HG03039 (cell line): ENCODE measurements around the gene ALDH1L1.
"Not testable (repeated sequence)": the region's sequence is repeated elsewhere in the genome, so short reads cannot be mapped to it uniquely, and the experiment has no call there.

Experiments
- ATAC-seq: cut with Tn5 transposase; IDR thresholded peaks from one replicate; pipeline ENCODE4 v1.9.1; 2021; ENCODE audit warnings: mild to moderate bottlenecking, moderate library complexity; ENCODE audit not compliant: unreplicated experiment

ALDH1L1 gene

DNA sequence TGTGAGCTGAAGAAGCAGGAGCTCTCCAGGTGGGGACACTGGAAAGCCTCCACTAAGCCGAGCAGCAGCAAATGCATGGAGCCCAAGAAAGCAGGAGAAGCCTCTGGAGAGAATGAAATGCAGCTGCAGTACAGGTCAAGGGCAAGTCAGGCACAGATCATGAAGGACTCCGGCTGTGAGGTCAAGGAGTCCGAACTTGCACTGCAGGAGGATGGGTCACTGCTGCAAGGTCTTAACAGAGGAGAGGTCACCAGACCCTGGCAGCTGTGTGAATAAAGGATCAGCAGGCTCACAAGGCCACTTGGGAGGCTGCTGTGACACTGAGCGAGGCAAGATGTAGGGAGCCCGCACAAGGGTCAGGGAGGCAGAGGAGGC lies 71.7 kb downstream of the ALDH1L1 start:
- ATAC-seq: no peak

DNA sequence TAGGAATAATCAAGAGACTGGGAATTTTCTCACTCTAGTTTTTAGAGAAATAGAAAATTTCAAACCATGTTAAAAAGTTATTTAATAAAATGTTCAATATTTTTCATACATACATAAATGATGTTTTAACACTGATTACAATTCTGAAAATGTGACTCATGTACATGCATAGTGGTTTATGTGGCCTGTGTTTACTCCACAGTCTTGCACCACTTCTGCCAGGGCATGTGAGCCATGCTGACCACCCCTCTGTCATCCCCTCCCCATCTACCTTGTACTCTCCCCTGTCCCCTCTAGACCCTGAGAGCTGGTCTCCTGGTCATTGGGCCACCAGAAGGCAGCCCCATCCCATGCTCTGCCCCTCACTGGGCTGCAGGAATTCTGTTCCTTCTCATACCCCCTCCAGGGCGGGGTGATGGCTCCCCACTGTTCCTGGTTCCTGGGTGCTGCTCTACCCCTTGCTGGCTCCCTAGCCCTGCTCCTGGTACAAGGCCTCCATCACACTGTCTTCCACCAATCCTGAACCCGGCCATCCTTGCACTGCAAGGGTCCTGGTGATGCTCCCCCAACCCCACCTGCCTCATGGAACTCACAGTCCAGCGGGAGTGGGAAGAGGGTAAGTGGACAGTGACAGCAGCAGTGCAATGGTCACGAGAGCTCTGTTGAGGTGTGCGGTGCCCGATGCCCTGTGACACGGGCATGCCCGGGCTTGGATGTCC lies 72.3 kb downstream of the ALDH1L1 start:
- ATAC-seq: no peak

DNA sequence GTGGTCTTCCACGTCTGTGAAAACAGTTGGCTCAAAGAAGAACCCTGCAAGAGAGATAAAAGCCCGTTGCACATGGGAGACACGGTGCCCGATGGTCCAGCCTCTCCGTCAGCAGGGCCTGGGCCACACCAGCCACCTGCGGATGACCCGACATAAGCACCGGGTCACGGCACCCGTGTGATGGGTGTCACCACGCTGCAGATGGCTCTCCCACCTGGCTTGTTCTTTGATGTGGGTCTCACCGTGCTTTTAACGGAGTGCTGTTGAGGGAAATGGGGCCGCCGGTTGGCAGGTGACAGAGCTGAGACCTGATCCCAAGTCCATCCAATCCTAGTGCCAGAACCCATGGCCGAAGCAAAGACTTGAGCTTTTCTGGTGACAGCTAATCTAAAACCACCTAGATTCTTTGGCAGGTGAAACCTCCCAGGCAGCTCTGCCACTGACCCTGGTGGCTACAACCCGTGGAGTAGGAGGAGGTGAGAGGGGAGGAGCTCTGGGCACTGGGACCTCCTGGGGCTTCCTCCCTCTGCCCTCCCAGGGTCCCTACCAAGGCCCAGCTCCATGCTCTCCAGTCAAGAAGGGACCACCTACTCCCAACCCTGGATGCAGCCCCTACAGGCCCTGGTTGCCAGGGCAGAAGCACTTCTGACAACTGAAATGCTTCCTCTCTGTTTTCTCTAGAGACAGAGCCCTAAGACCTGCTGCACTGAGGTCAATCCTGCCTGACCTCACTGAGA lies 73.0 kb downstream of the ALDH1L1 start:
- no peak for ATAC-seq

GRCh38 chr3:126106336-126107202 lies 73.8 kb downstream of the ALDH1L1 start:
- ATAC-seq: no peak

GRCh38 chr3:126105691-126106187 lies 74.6 kb downstream of the ALDH1L1 start:
- no peak for ATAC-seq

DNA sequence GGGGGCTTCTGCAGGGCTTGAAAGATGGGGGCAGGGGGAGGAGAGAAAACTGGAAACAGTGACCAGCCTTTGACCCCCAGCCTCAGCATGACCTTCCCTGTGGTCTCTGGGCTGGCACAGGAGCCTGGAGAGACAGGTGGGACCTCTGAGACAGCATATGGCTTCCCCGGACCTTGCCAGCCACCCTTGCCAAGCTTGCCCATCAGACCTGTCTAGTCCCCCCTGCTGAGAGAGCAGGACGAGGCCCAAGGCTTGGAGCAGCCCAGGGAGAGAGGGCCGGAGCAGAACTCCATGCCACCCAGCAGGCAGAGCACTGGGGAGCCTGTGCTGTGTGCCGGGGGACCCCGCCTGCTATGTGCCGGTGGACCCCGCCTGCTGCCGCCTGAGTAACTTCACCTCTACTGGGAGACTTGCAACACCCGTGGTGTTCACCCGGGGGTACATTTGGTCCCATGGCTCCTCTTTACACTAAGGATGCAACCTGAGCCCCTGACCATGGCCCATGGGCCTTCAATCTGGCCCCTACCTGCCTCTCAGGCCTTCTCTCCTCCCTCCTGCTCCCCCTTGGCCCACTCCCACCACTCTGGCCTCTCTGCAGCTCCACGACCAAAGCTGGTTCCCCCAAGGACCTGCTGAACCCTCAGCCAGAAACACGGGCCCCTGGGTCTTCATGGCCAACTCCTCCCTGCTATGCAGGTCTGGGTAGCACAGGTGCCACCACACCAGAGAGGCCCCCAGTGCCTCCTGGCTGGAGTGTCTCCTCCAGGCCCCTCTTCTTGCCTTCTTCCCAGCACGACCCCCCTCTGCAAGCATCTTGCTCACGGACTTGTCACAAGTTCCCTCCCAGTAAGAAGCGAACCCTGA lies 75.4 kb downstream of the ALDH1L1 start:
- ATAC-seq: no peak

- ATAC-seq: no peak
These were observed 76.3 kb downstream of the ALDH1L1 start for GRCh38 chr3:126104028-126104635.

GRCh38 chr3:126103121-126104027 lies 77.0 kb downstream of the ALDH1L1 start:
- ATAC-seq: no peak

- no peak for ATAC-seq
These were observed 77.8 kb downstream of the ALDH1L1 start for GRCh38 chr3:126102530-126102951.

GRCh38 chr3:126102011-126102410 lies 78.4 kb downstream of the ALDH1L1 start:
- ATAC-seq: no peak

DNA sequence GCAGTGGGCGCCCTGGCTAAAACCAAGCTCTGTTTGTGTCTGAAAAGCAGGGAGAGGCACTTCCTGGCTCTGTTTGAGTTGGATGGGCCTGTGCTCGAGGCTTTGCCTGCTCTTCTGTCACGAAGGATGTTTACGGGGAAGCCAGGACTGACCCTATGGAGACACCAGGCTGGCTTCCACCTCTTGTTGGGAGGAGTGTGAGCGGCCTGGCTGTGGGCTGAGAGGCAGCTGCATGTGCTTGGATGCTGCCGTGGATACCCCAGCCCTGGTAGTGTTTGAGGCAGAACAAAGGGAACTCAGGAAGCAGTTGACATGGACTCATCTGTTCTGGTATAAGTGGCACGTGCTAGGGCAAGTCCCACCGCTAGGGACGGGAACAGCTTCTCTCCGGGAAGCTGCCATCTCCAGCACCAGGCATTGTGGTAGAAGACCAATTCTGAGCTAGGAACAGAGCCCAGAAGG lies 78.8 kb downstream of the ALDH1L1 start:
- ATAC-seq: no peak

GRCh38 chr3:126100634-126101301 lies 79.6 kb downstream of the ALDH1L1 start:
- no peak for ATAC-seq

DNA sequence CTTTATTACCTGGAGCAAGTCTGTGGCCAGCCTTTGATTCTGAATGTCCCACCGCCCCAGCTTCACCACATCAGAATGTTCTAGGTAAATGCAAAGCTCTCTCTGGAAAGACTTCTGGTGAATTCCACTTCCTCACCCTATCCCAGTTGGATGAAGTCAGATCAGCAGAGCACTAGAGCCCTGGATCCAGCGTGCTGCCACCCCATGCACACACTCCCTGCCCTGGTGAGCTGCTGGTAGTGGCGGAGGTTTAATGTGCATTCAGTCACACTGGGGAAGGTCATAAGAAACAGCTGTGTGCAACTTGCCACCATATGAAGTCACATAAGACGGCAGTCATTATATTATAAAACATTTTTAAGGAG lies 80.1 kb downstream of the ALDH1L1 start:
- no peak for ATAC-seq

DNA sequence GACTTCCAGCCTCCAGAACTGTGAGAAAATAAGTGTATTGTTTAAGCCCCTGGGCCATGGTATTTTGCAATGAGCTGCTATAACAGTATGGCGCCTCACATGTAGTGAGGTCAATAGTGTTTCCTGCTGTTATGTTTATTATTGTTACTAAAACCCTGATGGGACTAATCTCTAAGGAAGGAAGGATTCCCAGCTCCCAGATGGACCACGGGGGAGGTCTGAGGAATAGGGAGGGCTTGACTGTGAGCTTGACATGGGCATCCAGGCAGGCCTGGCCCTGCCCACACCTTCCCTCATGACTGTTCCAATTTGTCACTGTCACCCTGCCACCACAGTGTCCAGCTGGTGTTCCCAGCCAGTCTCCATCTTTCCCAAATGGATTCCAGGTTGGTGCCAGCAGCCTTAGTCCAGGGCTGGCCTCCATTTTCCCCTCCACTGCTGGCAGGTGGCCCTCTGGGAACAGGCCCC lies 82.0 kb downstream of the ALDH1L1 start:
- ATAC-seq: no peak

GRCh38 chr3:126097801-126098200 lies 82.6 kb downstream of the ALDH1L1 start:
- ATAC-seq: no peak

DNA sequence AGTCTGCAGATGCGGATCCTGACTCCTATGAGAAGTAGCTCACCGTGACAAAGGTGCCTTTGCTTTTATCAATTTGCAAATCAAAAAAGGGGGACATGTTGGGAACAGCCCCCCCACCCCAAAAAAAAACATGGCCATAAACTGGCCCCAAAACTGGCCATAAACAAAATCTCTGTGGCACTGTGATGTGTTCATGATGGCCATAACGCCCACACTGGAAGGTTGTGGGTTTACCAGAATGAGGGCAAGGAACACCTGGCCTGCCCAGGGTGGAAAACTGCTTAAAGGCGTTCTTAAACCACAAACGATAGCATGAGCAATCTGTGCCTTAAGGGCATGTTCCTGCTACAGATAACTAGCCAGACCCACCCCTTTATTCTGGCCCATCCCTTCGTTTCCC lies 84.1 kb downstream of the ALDH1L1 start:
- ATAC-seq: not testable (repeated sequence)

- not testable (repeated sequence) for ATAC-seq
These were observed 88.3 kb downstream of the ALDH1L1 start for GRCh38 chr3:126092128-126092527.

GRCh38 chr3:126087552-126088175 lies 92.7 kb downstream of the ALDH1L1 start:
- no peak for ATAC-seq
